ENCODE data around the gene LRRC4C. TPM values are rescaled to one million over a fixed set of nuclear protein-coding genes. Genes with fewer than 3 reads are reported as not detected.

The LRRC4C gene
- total and polyA plus RNA-seq, 10 of the 15 experiments (the other 5 are each of a cell fraction or from before 2014, with no cell fraction given) = 1.5 TPM; not detected in 9

GRCh38 chr11:41309111-41309522, 150.3 kb downstream of the LRRC4C start (continued):
- TF ChIP-seq ELK1 (IDR thresholded peaks at IDR 0.05; ENCODE audit: low read depth, low read length) = no peak
- TF ChIP-seq CEBPB (IDR thresholded peaks at IDR 0.05; ENCODE audit: borderline replicate concordance in 1 of 2, low read depth in 2 of 2, low read length in 2 of 2) = 0 out of 4 replicates have a peak, but pooled peaks of 1 of the 2 experiments have one; percentile 59
- peak; percentile 84 for TF ChIP-seq JUNB (IDR thresholded peaks at IDR 0.05)
- TF ChIP-seq IKZF2 (IDR thresholded peaks at IDR 0.05) = peak; percentile 74 to 86
- peak; percentile 50; the same call in 1 of the 2 replicates for TF ChIP-seq ATF2 (IDR thresholded peaks at IDR 0.05; ENCODE audit: low read length)
- no peak for TF ChIP-seq CEBPZ (IDR thresholded peaks at IDR 0.05; ENCODE audit: low read depth, low read length)
